Inflammatory macrophage treated with lipopolysaccharide for 1 hour (primary cell): ENCODE results near the gene PTPN9.
A peak's percentile ranks its signal among the peaks of the same experiment; 100 is the strongest.
"Not testable (repeated sequence)": the region's sequence is repeated elsewhere in the genome, so short reads cannot be mapped to it uniquely, and the experiment has no call there.

Source experiments
- DNase-seq, 2 donors: peaks; one replicate each; pipeline ENCODE4 v3.0.0-alpha.2; 2020 to 2022

The PTPN9 gene

DNA sequence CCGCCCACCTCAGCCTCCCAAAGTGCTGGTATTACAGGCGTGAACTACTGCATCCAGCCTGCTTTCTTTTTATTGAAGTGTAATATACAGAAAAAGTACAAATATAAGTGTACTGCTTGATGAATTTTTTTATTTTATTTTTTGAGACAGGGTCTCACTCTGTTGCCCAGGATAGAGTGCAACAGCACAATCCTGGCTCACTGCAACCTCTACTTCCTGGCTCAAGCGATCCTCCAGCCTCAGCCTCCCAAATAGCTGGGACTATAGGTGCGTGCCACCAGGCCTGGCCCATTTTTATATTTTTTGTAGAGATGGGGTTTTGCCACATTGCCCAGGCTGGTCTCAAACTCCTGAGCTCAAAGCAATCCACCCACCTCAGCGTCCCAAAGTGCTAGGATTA, 3.8 kb upstream of the PTPN9 start:
- not testable (repeated sequence) for DNase-seq

DNA sequence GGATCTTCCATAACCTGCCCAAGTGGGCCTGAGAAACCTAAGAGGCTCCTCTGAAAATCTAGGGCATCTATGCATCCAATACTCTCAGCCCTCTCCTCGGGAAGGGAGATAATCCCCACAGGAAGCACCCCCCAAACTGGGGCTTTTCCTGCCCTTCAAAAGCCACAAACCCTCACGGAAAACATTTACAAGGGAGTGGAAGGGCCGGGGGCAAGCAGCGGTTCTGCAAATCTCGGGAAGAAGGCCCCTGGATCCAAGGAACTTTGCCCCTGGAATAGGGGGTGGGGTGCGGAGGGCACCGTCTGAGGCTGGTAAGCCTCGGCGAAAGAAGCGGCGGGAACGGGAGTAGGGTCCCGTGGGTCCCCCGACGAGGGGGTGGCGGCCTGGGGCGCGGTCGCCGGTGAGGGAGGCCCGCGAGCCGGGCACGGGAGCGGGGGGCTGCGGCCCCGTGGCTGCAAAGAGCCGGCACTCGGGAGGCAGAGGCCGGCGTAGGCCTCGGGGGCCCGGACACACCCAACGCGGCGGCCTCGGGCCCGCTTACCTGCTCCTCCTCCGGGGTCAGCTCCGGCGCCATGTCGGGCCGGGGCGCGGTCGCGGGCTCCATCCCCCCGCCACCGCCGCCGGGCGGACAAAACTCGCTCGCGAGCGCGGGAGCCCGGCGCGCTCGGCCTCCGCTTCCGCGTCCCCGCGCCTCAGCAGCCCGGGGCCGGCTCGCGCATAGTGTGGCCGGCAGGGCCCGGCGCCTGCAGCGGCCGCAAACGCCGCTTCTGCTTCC, 755 bp downstream of the PTPN9 start:
- DNase-seq = peak; percentile 26 to 49

DNA sequence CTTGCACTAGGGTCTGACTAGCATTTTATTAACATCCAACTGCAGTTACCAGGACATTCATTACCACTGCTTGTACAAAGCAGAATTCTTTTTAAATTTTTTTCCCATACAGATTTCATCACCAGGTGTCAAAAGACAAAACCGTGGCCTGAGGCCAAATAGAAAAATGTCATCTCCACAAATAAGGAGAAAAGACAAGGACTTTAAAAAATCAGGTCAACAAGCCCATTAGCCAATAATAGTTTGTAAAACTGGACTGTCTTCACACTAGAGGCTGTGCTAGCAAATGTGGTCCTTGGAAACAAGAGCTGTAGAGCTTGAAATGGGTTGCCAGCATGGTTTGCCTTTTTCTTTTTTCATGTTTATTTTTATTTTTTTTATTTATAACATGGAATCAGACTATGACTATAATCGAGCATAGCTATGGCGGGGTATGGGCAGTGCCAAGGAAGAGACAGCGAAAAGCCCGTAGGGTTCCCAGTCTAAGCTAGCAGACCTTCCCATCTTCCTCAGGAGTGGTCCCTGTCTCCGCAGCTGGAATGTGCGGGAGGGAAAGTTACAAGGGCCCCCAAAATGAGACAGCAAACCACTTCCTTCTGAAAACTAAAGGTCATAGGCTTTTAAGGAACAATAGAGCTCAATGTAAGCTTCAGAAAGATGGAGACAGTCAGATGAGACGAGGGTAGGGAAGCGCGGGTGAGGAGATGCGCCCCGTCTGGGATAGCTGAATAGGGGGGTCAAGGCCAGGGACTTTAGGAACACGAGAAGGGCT, 1.5 kb downstream of the PTPN9 start:
- peak; percentile 26 to 37 for DNase-seq

GRCh38 chr15:75573648-75574384, 5.3 kb downstream of the PTPN9 start:
- DNase-seq = no peak

DNA sequence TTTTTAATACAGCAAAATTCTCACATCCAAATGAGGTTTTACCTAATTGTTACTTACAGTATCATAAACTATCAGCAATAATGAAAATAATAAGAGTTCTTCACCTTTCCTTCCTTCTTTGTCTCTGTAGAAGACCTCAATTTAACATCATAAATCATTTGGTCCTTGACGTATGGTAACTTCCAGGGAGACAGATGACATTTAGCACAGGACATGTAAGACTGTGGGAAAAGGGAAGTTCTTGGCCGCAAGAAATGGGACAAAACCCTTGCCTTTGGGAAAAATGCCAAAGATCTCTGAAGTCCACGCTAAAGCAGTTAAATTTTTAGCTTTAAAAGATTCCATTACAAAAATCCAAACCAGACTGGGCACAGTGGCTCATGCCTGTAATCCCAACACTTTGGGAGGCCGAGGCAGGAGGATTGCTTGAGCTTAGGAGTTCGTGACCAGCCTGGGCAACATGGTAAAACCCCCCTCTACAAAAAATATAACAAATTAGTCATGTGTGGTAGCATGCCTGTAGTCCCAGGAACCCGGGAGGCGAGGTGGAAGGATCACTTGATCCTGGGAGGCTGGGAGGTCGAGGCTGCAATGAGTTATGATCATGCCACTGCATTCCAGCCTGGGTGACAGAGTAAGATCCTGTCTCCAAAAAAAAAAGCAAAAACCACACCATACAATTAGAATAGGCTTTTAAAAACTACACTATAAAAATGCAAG, 8.8 kb downstream of the PTPN9 start:
- DNase-seq = peak; percentile 51 to 57

DNA sequence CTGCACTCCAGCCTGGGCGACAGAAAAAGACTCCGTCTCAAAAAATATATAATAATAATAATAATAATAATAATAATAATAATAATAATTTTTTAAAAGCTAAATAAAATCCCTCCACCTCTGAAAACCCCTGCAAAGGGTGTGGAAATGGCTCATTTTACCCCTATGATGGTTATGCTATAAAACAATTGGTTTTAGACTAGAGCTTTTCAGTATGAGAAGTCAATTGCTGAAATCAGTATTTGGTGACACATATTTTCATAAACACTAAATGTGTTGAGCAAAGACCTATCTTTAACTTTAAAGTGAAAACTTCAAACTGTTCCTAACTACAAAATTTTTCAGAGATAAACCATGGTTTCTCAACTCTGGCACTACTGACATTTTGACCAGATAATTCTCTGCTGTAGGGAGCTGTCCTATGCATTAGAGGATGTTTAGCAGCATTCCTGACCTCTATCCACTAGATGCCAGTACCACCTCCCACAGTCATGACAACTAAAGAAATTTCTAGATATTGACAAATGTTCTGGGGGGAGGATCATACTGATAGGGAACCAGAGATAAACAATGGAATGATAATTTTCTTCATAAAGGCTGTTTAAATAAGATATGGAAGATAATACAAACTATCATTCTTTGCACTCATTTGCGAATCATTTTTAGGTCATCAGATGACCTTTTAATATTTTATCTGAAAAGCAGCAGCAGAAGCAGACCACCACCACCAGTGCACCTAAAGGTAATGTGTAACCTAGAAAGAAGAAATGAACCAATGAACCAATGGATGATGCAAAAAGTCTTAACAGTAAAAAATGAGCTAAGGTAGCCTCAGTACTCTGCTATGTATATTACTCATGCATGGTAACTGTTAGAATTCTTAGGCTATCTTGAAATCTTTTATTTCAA, 13.8 kb downstream of the PTPN9 start:
- no peak for DNase-seq

GRCh38 chr15:75561888-75562287, 17.2 kb downstream of the PTPN9 start:
- no peak for DNase-seq

GRCh38 chr15:75559360-75559759, 19.8 kb downstream of the PTPN9 start:
- DNase-seq = not testable (repeated sequence)

- DNase-seq = not testable (repeated sequence)
Observed at GRCh38 chr15:75558955-75559354, 20.2 kb downstream of the PTPN9 start.

GRCh38 chr15:75554717-75555116, 24.4 kb downstream of the PTPN9 start:
- no peak for DNase-seq

- no peak for DNase-seq
Observed at GRCh38 chr15:75553659-75554058, 25.5 kb downstream of the PTPN9 start.

DNA sequence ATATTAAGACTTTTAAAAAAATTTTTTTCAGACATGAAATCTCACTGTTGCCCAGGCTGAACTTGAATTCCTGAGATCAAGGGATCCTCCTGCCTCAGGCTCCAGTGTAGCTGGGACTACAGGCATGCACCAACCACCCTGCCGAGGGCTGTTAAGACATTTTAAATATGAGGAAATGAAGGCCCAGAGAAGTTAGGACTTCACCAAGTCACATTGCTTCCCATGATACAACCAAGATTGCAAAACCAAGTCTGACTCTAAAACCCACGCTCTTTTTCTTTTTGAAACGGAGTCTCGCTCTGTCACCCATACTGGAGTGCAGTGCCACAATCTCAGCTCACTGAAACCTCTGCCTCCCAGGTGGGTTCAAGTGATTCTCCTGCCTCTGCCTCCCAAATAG, 28.0 kb downstream of the PTPN9 start:
- DNase-seq = peak; percentile 93 to 94

GRCh38 chr15:75545064-75545463, 34.1 kb downstream of the PTPN9 start:
- DNase-seq = no peak

GRCh38 chr15:75544359-75544758, 34.8 kb downstream of the PTPN9 start:
- no peak for DNase-seq

GRCh38 chr15:75542949-75543545, 36.1 kb downstream of the PTPN9 start:
- not testable (repeated sequence) for DNase-seq

GRCh38 chr15:75542386-75542797, 36.7 kb downstream of the PTPN9 start:
- no peak for DNase-seq

DNA sequence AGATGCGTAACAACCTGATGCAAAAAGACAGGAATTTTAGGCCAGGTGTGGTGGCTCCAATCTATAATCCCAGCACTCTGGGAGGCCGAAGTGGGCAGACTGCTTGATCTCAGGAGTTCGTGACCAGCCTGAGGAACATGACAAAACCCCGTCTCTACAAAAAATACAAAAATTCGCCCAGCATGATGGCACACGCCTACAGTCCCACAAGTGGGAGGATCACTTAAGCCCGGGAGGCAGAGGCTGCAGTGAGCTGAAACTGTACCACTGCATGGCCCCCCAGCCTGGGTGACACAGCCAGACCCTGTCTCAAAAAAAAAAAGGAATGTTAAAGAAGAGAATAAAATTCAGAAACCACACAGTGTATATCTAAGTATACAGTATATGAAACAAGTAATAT, 40.7 kb downstream of the PTPN9 start:
- DNase-seq = no peak

- DNase-seq = no peak
Observed at GRCh38 chr15:75533945-75534344, 45.2 kb downstream of the PTPN9 start.

GRCh38 chr15:75532413-75533250, 46.5 kb downstream of the PTPN9 start:
- DNase-seq = peak; percentile 40 to 67

- DNase-seq = no peak
Observed at GRCh38 chr15:75531041-75531450, 48.1 kb downstream of the PTPN9 start.
